Gastroesophageal sphincter (tissue), 3 donors: ENCODE measurements around the gene TAF3.

Experiments used
- CTCF ChIP-seq, 4 experiments: fragments of 200-600 bp in 2 of 4; fragments of 450-650 bp in 2 of 4; sonication (generic) in 1 of 4; IDR thresholded peaks; one replicate each; pipeline ENCODE4 v1.5.1; 2017 to 2019; ENCODE audit warnings: antibody characterized with exemption in 4 of 4, mild to moderate bottlenecking in 2 of 4, moderate library complexity in 2 of 4
- EP300 ChIP-seq: sonication (generic); formaldehyde crosslinking; IDR thresholded peaks from one replicate; pipeline ENCODE4 v1.6.1; 2017; ENCODE audit warnings: antibody characterized with exemption, mild to moderate bottlenecking
- POLR2A ChIP-seq, 2 donors: fragments of 450-650 bp; IDR thresholded peaks; one replicate each; pipeline ENCODE4 v1.6.1; 2017; ENCODE audit warnings: antibody characterized with exemption in 2 of 2, mild to moderate bottlenecking in 2 of 2, moderate library complexity in 1 of 2
- POLR2AphosphoS5 ChIP-seq: sonication (generic); formaldehyde crosslinking; IDR thresholded peaks from one replicate; pipeline ENCODE4 v1.6.1; 2017; ENCODE audit warnings: antibody characterized with exemption

GRCh38 chr10:8066124-8066523, 247.8 kb downstream of the TAF3 start:
- TF ChIP-seq CTCF (IDR thresholded peaks at IDR 0.05) (no peak), POLR2AphosphoS5 (no peak), EP300 (no peak), POLR2A (IDR thresholded peaks at IDR 0.05) (no peak)
